HG03175 (cell line): Measurements from ENCODE around the gene CD207.
A peak's percentile ranks its signal among the peaks of the same experiment; 100 is the strongest.
"Not testable (repeated sequence)": the region's sequence is repeated elsewhere in the genome, so short reads cannot be mapped to it uniquely, and the experiment has no call there.

ENCODE experiments used
- ATAC-seq: cut with Tn5 transposase; IDR thresholded peaks from one replicate; pipeline ENCODE4 v1.9.1; 2021; ENCODE audit warnings: mild to moderate bottlenecking, moderate library complexity; ENCODE audit not compliant: unreplicated experiment

CD207 gene

DNA sequence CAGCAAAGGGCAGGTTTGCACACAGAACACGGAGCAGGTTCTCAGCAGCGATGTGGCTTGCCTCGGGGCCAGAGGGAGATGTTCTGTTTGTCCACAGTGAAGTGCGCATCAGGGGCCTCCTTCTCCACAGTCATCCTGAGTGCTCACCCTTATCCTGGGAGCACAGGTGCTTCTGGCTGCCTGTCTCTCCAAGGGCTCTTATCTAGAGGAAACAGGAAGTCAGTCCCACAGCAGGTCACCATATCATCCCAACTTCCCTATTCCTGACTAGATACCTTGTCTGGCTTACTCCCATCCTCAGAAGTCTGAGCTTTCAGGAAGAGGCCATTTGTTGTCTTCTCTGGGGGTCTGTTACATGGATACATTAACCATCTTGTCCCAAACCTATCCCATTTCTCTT lies at the start of gene CD207:
CD207 (minus strand) TSS at position 174 of the 400 bp plus-strand sequence; CDS start at position 134, 40 bp downstream.
- ATAC-seq = no peak

GRCh38 chr2:70878543-70878942 lies 42.9 kb upstream of the CD207 start:
- not testable (repeated sequence) for ATAC-seq

GRCh38 chr2:70876138-70876537 lies 40.5 kb upstream of the CD207 start:
- not testable (repeated sequence) for ATAC-seq

DNA sequence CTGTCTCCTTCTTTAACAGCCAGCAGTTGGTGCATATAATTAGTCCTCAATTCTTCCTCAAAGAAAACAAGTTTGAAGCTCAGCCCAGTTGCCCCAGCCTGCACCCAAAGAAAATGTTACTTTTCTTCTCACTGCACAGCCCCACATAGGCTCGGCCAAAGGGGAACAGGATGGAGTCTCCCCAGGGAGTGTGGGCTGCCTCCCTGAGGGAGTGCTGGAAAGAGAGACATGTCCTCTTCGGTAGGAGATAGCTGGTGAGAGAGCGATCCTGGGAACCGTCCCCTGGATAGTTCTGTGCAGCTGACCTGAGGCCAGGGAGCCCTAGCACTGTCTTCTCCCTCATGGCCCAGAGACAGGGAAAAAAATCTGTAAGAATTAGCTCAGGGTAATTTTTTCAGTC lies 37.9 kb upstream of the CD207 start:
- no peak for ATAC-seq

- ATAC-seq = peak; percentile 73
Observed at GRCh38 chr2:70871398-70872211, 36.0 kb upstream of the CD207 start.

- no peak for ATAC-seq
Observed at GRCh38 chr2:70870790-70871189, 35.2 kb upstream of the CD207 start.

- no peak for ATAC-seq
Observed at GRCh38 chr2:70868970-70869369, 33.4 kb upstream of the CD207 start.

GRCh38 chr2:70861777-70862625 lies 26.4 kb upstream of the CD207 start:
- ATAC-seq = no peak

- no peak for ATAC-seq
Observed at GRCh38 chr2:70855667-70856066, 20.1 kb upstream of the CD207 start.

DNA sequence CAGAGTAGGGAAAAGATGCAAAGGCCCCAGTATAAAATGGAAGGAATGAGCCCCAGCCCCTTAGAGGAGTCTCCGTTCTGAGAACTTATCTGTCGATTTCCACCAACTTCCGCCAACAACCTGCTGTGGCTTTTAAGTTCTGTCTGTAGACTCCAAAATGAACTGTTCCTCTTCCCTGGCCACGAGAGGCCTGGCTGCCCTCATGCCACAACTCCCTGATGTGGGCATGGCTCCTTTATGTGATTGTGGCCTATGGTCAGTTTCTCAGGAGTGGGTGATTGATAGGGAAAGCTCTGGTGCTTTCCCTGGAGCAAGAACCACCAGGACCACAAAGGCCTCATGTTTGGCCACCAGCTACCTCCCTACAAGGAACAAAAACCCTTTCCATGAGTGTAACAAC lies 18.8 kb upstream of the CD207 start:
- ATAC-seq = no peak

DNA sequence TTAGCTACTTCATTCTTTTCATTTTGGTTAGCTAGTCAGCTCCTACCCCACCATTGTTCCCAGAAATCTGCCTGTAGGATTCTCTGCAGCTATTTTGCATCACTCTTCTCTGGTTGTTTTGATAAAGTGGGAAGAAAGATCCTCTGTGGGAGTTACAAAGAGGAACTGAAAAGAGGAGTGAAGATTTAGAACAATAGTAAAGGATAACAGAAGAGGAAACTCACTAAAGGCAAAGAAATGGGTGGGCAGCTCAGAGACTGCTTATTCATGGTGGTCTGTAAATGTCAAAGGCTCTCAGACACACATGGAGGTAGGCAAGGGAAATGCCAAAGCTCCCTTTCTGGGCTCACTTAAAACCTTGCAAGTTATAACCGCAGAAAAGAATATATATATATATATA lies 17.2 kb upstream of the CD207 start:
- ATAC-seq = no peak

GRCh38 chr2:70851704-70852103 lies 16.1 kb upstream of the CD207 start:
- ATAC-seq = peak; percentile 94

DNA sequence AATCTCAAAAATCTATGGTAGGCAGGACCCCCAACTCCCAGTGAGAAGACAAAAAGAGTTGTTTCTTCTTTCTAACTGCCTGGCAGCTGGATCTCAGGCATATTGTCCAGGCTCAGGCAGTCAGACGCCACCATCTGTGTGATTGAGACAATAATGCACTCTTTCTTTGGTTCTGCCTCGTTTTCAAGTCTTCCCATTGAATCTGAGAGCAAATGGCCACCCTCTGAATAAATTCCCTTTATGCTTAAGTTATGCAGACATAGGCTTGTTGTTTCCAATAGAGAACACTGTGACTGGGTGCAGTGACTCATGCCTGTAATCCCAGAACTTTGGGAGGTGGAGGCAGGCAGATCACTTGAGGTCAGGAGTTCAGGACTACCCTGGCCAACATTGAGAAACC lies 15.3 kb upstream of the CD207 start:
- no peak for ATAC-seq

GRCh38 chr2:70842401-70842800 lies 6.8 kb upstream of the CD207 start:
- ATAC-seq = no peak

DNA sequence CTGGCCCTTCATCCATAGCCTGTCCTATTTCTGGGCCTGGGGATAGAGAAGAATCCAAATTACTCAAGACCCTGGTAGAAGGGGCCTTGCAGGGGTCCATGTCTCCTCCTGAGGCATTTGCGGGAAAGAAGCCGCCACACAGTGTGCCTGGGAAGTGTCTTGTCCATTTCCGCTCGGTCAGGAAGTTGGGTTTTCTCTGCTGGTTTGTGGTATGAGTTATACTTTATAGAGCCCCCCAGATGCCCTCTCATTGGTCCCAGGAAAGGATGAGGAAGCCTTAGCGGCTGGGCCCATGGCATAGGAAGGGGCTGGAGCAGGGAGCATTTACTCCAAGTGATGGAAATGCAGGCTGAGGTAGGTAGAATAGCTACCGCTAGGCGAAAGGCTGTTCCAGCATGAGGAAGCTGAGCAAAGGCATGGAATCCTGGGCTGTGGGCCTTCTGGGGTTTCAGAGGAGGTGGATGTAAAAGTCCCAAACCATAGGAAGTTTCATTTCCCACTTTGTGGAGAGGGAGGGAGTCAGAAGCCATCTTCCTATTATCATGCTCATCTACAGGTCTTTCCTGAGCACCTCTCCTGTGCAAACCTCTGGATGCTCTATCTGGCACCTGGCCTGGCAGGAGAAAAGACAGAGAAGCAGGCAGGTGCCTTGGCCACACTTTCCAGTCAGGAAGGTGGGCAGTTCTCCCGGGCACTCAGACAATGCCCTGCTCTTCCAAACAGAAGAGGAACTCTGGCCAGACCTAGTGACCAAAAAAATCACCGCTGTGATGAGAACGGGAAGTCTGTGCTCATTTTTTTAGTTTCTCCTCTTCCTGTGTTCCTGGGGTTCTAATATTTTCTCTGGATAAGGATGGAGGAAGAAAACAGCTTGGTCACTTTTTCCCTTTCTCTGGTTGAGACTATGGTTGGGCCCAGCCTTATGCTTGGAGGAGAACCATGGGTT lies 2.6 kb upstream of the CD207 start:
- ATAC-seq = no peak

DNA sequence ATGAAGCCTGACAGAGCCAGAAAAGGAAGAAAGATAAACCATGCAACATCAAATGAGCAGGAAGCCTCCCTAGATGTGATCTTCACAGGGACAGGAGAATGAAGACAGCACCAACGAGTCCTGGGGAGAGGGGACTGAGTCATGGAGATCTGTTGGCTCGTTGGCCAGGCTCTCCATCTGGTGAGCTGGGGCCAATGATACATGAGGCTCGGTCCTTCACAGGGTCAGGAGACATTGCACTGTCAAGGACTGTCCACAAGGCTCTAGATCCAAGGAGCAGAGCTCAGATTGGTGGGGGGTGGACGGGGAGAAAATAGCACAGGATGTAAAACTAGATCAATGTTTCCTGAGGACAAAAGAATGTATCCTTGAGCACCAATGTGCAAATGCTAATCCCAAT lies 735 bp downstream of the CD207 start:
- no peak for ATAC-seq

DNA sequence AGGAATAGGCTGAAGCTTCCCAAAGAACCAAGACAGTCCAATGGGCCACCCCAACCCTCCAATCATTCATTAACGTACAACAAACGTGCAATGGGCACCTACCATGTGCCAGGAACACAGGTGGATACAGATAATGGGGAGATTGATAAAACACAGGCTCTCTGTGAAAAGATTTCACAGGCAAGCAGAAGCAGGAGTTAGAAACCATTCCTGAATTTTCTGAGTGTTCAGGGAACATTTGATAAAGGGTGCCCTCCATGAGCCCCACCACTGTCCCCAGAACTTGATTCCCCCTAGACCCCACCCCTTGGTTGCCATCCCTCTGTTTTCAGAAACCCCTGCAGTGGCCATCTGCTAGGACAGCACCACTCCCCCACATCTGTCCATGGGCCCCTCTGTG lies 1.5 kb downstream of the CD207 start:
- ATAC-seq = no peak

- ATAC-seq = no peak
Observed at GRCh38 chr2:70833246-70833645, 2.4 kb downstream of the CD207 start.

DNA sequence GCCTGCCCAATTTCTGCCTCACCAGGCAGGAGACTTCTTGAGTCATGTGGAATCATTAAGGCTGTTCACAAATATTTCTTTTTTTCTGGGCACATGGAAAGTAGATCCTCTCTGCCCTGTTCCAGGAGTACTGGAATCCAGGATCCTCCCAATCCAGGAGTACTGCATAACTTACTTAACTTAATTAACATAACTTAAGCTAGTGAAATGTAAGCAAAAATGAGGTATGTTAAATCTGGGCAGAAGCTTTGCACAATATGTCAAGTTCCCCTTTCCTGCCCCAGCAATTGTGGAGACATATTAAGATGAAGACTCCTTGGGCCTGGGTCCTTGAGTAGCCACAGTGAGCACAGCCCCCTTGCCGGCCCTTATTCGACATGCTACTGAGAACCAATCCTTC lies 3.2 kb downstream of the CD207 start:
- no peak for ATAC-seq

DNA sequence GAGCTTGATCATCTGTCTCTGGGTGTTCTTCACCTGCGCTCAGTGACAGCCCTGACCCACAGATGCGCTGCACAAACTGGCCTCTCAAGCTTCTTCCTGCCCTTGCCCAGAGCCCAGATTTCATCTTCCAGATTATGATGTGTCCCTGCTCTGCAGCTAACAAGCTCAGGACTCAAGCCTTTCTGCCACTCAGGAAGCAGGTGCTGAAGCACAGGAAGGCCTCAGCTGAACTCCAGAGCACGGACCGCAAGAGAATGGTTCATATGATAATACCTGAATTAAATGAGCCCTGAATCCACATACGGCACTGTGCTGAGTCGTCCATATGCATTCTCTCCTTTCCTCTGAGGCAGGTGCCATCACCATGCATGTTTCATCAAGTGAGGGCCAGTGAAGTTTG lies 3.8 kb downstream of the CD207 start:
- no peak for ATAC-seq

DNA sequence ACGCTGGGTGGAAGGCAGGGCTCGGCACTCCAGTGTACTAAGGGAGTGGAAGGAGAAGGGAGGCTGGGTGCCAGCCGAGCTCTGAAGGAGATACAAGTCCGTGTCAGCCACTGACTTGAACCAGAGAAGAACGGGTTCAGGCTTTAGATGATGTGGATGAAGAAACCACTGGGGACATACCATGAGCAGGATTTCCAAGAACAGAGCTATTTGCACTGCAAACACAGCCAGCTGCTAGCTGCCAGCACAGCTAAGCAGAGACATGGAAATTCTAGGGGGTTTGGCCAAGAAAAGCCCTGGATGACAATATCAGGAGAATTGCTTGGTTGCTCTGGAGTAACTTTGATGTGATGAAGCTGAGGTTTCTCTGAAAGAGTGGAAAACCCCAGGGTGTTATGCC lies 5.2 kb downstream of the CD207 start:
- no peak for ATAC-seq
